ENCODE results near the gene ZNF205.

ZNF205 gene

DNA sequence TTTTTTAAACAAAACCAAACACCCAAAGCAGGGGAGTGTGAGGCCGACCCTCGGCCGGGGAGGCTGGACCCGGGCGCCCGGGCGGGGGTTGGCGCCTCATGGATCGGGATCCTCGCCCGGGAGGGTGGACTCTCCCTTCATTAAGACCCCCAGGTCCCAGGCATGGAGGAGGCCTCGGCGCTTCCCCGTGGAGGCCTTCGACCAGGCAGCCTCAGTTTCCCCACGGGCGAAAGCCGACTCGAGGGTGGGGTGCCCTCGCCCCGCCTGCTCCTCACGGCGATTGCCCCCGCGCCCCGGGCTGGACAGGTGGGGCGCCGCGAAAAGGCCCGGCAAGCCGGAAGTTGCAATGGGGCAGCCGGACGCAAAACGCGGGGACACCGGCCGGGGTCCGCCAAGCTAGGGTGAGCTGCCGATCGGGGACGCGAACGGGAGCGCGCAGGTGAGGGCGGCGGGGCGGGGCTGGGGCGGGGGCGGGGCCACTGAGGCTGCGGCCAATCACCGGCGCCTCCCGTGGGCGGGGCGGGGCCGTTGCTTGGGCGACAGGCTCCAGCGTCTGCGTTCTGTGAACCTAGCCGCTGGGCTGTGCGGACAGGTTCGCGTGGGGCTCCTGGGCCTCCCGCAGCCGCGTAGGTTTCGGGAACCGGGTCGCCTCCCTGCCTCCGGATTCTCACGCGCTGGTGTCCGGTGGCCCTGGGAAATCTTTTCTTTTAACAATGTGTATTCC is 6.0 kb upstream of the ZNF205 start:
- DNase-seq, result peak; percentile 91

DNA sequence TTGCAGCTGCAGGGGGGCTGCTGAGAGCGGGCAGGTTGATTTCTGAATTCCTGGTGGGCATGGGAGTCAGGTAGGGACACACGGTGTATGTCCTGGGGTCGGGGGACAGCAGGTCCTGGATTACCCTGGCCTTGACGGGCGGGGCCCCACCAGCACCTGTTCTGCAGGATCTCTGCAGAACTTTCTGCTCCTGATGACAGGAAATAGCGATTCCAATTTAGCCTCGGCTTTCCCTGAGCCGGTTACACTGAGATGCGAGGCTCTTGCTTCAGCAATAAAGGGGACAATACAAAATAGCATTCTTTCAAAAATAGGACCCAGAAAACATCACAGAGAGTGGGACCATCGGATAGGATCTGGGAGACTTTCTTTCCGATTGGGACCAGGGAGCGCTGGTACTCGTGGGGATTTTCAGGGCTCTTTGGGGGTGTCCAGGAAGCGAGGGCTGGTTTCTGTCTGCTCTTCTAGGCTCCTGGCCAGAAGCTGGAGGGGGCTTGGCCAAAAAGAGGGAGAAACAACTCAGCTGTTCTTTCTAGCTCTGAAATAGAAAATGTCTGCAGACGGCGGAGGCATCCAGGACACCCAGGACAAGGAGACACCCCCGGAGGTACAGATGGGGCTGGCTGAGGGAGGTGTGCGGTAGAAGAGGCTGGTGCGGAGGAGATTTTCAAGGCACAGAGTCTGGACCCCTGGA is 642 bp downstream of the ZNF205 start:
- no peak for DNase-seq

DNA sequence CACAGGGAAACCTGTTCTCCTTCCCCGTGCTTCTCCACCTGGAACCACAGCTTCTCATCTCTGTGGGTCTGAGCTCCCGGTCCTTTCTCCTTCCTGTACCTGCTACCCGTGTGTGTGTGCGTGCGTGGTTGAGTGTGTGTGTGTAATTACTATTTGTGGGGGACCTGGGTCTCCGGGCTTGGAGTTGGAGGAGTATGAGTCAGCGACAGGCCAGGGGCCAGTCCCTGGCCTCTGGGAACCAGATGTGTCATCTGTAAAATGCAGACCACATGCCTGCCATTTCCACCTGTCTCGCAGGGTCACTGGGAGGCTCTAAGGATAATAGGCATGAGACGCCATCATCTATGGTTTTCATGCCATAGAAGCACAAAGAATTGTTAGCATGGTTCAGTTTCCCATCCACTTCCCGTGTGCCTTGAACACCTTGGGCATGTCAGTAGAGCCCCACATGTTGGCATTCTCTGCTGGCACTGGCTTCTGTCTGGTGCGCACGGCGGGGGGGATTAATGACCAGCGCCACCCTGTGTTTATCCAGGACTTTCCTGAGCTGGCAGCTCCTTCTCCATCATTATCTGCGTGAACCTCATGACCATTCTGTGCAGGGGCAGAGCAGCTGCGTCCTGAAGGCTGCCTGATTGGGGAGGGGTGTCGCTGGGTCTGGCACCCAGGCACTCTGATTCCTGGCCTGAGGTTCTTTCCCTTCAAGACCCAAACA is 1.5 kb downstream of the ZNF205 start:
- no peak for DNase-seq

DNA sequence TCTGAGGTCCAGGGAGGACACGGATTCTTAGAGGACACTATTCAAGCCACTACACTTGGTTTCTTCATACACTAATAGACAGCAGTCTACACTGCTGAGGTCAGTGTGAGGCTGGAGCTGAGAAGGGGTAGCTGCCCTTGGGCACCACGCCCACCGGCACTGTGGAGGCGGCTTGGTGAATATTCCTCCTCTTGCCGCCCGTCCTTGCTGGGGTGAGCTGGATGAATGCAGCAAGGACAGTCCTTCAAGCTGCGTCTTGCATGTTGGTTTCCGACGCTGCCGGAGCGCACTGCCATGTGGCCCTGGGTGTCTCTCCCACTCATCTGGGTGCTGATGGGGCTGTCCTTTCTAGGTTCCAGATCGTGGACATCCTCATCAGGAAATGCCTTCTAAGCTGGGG is 2.6 kb downstream of the ZNF205 start:
- DNase-seq, result no peak

DNA sequence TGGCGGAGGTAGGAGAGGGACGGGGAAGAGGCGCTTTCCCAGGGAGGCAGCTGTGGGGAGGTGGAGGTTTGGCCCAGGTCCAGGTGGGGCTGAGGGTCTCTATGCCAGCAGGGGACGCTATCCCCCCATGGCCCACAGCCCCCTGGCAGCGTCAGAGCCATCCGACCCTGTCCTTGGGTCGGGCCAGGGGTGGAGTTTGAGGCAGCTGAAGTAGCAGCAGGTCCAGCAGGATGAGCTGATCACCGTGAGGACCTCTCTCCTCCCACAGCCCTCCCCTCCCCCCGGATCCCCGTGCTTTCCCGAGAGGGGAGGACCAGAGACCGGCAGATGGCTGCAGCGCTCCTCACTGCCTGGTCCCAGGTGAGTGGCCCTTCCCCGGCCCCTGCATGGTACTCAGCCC is 3.2 kb downstream of the ZNF205 start:
- no peak for DNase-seq

DNA sequence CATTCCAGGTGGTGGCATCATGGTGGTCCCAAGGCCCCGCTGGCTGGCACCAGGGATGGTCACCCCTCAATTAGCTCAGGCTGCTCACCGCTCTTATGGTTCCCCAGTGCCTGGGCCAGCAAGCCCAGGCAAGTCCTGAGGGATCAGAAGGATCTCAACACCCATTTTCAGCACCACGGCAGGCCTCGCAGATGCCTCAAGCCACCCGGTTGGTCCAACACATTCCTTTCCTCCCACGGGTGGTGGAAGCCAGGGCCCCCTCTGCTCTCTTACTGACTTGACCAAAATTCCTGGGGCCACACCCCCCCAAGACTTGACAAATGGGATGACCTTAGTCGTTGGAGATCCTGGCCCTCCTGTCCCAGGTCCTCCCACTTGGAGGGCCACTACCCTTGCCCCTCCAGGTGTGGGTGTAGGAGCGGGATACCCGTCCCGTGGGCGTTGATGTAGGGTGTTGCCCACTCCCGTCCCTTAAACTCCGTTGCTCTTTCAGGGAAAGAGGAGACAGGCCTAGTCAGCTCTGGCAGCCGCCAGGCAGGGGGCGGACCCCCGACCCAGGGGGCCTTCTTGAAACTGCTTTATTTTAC is 5.9 kb downstream of the ZNF205 start:
- DNase-seq, result no peak

DNA sequence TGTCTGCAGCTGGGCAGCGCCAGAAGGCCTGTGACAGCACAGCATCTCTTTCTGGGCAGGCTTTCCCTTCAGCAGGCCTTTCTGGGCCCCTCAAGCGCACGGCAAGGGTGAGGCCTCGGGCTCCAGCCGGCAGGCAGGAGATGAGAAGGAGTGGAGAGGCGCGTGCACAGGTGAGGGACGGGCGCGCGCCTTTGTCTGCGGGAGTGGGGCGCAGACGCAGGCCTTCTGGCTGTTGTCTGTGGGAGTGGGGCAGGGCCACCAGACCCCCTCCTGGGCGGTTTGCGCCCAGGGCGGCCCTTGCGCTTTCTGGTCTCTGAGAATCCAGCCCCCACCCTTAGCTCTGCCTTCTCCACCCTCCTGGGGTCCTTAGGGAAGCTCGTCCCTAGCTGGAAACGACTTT is 6.5 kb downstream of the ZNF205 start:
- DNase-seq, result no peak

DNA sequence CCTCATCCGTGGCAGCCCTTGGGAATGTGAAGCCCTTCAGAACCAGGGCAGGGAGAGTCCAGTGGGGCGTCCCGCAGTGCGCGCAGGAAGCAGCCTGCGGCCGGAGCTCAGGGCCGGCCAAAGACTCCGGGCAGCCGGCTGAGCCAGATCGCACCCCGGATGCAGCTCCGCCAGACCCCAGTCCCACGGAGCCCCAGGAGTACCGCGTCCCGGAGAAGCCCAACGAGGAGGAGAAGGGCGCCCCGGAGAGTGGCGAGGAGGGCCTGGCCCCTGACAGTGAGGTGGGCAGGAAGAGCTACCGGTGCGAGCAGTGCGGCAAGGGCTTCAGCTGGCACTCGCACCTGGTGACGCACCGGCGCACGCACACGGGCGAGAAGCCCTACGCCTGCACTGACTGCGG is 6.9 kb downstream of the ZNF205 start:
- no peak for DNase-seq

DNA sequence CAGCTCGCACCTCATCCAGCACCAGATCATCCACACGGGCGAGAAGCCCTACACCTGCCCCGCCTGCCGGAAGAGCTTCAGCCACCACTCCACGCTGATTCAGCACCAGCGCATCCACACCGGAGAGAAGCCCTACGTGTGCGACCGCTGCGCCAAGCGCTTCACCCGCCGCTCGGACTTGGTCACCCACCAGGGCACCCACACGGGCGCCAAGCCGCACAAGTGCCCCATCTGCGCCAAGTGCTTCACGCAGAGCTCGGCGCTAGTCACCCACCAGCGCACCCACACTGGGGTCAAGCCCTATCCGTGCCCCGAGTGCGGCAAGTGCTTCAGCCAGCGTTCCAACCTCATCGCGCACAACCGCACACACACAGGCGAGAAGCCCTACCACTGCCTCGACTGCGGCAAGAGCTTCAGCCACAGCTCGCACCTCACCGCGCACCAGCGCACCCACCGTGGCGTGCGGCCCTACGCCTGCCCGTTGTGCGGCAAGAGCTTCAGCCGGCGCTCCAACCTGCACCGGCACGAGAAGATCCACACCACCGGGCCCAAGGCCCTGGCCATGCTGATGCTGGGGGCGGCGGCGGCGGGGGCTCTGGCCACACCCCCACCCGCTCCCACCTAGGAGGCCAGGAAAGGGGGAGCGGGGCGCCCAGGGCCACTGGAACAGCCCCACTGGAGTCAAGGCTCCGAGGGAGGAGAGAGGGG is 7.5 kb downstream of the ZNF205 start:
- no peak for DNase-seq

DNA sequence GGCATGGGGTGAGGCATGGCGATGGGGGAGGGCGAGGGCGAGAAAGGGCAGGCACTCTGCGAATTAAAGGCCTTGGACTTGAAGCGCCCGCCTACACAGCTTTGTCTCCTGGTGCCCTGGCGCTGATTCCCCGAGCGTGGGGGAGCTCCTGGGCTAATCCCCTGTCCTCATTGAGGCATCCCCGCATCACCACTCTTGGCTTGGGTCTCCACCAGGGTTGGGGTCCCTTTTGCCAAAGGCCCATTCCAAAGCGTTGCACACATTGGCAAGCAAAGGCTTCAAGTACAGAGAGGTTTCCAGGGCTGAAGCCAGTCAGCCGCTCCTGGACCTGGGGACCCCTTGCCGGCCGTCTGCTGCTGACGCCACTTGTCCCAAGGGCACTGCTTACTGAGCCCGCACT is 8.0 kb downstream of the ZNF205 start:
- no peak for DNase-seq

DNA sequence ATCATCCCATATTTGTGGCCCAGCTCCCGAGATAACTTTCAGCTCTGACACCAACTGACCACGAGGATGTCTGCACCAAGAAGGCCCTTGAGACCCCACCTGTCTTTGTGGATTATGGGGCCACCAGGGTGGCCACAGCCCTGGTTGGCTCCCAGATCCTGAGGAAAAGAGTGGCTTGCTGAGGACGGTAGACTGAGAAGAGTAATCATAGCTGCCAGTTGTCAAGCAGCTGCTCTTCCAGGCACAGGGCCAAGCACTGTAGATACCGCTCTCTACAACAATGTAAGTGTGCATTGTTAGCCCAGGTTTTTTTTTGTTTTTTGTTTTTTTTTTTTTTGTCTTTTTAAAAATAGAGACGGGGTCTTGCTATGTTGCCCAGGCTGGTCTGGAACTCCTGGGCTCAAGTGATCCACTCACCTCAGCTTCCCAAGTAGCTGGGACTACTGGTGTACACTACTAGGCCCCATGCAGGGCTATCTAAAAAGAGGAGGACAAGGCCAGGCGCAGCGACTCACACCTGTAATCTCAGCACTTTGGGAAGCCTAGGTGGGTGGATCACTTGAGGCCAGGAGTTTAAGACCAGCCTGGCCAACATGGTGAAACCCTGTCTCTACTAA is 9.6 kb downstream of the ZNF205 start:
- DNase-seq, result no peak

DNA sequence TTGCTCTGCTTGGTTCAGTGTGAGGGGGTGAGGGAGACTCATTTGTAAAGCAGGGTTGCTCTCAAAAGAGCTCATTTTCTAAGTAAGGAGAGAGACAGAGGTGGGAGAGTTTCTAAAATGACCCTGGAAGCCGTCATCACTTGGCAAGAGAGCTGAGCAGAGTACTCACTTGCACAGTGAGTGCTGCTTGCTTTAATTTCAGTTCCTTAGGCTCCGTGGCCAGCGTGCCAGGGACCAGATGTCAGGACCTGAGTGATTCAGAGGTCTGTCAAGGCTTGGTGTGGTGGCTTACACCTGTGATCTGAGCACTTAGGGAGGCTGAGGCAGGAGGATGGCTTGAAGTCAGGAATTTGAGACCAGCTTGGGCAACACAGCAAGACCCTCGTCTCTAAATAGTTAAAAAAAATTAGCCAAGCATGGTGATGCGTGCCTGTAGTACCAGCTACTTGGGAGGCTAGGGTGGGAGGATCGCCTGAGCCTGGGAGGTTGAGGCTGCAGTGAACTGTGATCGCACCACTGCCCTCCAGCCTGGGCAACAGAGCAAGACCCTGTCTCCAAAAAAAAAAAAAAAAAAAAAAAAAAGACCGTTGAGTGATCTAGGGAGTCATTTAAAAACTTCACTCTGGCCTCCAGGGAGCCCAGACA is 10.7 kb downstream of the ZNF205 start:
- DNase-seq, result no peak

DNA sequence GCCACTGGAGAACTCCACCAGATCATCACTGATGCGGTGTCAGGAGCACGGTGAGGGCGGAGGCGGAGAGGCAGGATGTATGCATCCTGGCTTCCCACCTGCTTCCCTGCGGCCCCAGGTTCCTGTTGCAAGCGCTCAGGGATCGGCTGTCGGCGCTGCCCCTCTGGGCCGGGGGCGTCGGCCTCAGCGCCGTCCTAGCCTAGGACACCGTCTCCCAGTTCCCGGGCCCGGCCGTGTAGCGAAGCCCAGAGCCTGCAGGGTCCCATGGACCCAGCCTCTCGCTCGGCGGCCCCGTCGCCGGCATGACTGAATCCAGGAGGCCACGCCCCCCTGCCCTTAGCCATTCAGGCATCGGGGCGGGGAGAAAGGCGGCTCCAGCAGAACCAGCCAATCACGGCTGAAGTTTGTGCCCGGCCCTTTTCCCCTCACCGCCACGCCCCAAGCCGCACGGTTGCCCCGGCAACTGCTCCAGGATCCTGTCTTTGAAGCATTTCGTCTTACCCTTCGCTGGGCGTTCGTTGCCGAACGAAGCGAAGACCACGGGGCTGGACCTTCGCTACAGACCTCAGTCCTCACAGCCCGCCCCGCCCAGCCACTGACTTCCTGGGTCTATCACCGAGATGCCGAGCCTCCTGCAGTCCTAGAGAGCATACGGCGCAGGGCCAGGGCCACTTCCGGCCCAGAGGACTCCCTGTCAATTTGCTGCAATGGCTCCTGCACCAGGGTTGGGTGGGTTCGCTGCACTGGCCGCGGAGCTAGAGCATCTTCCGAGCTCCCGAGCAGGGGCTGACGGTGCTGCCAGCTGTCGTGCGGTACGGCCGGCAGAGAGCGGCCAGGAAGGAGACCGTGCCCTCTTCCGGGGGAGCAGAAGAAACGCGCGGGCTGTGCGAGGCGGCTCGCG is 11.8 kb downstream of the ZNF205 start:
- peak; percentile 98 for DNase-seq

DNA sequence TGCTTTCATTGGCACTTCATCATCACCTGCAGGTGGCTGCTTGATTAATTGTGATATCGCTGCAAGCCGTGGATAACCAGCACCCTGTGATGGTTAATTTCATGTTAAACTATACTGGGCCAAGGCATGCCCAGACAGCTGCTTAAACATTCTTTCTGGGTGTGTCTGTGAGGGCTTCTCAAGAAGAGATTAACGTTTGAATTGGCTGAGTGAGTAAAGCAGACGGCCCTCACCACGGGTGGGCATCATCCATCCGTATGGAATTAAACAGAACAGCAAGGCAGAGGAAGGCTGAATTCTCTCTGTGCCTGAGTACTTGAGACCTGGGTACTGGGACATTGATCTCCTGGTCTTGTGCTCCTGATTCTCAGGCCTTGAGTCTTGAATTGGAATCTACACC is 15.4 kb downstream of the ZNF205 start:
- DNase-seq, result no peak

DNA sequence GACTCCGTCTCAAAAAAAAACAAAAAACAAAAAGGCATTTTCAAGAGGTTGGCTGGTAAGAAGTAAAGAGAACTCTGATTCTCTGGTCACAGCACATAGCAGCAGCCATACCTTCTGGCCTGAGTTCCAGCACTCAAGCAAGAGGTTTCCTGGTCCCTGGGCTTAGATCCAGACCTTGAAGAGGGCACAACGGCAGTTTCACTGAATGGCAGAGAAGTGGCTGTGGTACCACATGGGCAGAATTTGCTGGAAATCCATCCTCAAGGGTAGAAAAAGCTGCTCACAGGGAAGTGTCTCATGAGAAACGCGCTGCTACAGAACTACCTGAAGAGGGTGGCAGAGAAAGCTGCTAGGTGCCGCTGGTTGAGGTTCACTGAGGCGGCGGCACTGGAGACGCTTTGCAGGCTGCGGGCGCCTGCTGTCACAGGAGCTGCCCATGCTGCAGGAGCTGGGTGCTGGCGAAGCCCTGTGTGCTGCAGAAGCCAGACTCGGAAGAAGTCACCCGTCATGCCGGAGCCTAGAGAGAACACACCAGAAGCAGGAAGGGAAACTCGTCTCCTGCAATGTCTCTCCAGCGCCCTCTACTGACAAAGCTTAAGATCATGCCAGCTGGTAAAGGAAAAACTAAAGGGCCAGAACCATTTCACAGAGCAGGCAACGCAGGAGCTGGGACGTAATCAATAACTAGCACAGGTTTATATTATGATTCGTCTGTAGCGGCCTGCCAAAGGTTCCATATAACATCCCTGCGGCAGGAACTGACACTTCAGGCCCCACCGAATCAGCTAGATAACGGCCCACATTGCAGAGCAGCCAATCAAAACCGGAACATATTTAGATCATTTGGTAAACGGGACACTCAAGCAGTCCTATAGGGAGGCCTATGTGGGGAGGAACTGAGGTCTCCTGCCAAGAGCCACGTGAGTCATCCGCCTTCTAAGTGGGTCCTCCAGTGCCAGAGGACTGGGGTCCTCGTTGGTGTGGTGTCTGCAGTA is 17.0 kb downstream of the ZNF205 start:
- peak; percentile 63 for DNase-seq

DNA sequence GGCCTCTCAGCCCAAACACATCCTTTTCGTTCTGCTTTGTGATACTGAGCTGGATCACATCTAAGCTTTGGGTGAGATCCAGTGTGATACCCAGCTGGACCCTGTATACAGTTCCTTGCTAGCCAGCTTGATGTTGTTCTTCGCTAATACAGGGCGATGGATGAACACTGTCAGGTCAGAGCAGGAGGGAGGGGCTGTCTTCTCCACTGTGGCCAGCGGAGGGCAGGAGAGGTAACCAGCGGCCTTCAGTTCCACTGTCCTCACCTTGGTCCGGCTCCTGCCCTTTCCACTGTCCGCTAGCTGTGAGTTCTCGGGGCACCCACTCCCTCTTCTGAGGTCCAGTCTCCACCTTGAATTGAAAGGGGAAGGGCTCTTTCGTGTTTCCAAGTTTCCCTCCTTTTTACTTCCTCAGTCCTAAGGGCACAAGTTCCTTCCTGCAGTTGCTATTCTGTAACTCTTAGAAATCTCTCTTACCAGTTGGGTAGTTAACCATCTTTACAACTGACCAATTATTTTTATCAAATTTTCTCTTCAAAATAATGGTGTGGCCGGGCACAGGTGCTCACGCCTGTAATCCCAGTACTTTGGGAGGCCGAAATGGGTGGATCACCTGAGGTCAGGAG is 19.5 kb downstream of the ZNF205 start:
- peak; percentile 54 for DNase-seq

DNA sequence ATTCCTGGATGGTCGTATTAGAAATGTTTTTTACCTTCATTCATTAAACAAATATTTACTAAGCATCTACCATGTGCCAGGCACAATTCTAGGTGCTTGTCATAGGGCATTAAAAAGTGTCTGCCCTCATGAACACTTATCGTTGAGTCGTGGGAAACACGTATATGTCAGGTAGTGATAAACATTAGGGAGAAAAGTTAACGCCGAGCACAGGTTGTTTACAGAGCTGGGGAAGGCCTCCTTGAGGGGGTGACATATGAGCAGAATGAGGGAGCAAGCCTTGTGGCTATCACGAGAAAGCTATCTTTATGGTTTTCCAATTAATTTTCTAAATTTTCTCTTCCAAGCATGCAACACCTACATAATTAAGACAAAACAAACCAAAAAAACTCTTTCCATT is 21.5 kb downstream of the ZNF205 start:
- DNase-seq, result no peak

DNA sequence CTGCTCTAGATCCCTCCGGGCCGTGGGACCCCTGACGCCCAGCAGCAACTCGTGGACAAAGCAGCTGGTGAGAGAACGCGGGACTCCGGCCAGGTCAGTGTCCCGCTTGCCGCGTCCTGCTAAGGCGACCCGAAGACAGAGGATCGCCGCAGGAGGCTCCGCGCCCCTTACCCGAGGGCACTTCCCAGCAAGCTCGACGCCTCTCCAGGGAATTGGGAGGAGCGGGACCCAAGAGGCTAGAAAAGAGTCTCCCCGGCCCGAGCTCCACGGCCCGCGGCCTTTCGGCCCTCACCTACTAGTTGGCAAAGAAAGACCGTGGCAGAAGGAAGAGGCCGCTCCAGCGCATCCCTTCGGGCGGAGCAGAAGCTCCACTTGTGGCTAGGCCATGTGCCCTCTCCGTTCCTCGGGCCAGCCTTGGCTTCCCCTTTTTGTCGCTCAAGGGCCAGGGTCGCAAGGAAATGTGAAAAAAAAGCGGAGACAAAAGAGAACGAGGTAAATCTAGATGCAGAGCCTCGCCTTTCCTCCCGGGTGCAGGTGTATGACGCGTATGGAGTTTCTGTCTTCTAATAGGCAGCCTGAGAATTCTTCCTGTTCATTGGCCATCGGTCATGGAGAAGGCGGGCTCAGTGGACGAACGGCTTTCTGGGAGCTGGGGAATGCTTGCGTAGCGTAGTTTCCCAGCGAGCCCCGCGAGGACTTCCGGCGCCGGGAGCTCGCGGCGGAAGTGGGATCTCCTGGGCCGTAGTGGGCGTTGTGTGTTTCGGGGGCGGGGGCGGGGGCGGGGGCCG is 22.1 kb downstream of the ZNF205 start, which contains the start of gene ZNF213:
Gene ZNF213 (plus strand): TSS at position 692 of the 788 bp plus-strand sequence. CDS start 2,252 bp downstream, outside the sequence.
- peak; percentile 87 for DNase-seq

Measured in stimulated activated CD4-positive, alpha-beta T cell treated with anti-CD3 and anti-CD28 coated beads, Interleukin-4, amount 100 ng/mL, for 1 hour (primary cell).